Measurements from ENCODE around the gene RNF148.

- TF ChIP-seq EZH2phosphoT487 (IDR thresholded peaks at IDR 0.05; ENCODE audit: low read length) (no peak), CTCF (IDR thresholded peaks at IDR 0.05; ENCODE audit: low read length) (no peak), EZH2 (optimal IDR thresholded peaks at IDR 0.05; ENCODE audit: low read depth, low read length) (no peak)
Observed at GRCh38 chr7:122748195-122748594, 45.5 kb upstream of the RNF148 start.
